Transverse colon (tissue), 4 donors: ENCODE results near the gene ARGLU1. TPM values are rescaled to one million over a fixed set of nuclear protein-coding genes. Genes with fewer than 3 reads are reported as not detected.
"Not testable (repeated sequence)": the region's sequence is repeated elsewhere in the genome, so short reads cannot be mapped to it uniquely, and the experiment has no call there.

ENCODE experiments used
- DNase-seq: peaks from one replicate; pipeline ENCODE4 v3.0.0-alpha.2; 2019
- H3K27ac ChIP-seq, 4 donors: fragments of 200-600 bp; sonication (generic); 2 replicates each; pipeline ENCODE4 v1.5.1; 2016 to 2018; ENCODE audit warnings: inconsistent platforms in 4 of 4
- H3K27me3 ChIP-seq: fragments of 200-600 bp; sonication (generic); 2 replicates; pipeline ENCODE4 v1.5.1; 2017; ENCODE audit warnings: inconsistent platforms
- H3K36me3 ChIP-seq, 4 donors: fragments of 200-600 bp; sonication (generic); 2 replicates each; pipeline ENCODE4 v1.5.1; 2017 to 2019; ENCODE audit warnings: inconsistent platforms in 4 of 4
- H3K4me1 ChIP-seq, 4 donors: fragments of 200-600 bp; sonication (generic); 2 replicates each; pipeline ENCODE4 v1.5.1; 2017 to 2020; ENCODE audit warnings: inconsistent platforms in 4 of 4
- H3K4me3 ChIP-seq, 4 donors: fragments of 200-600 bp; sonication (generic); 1 replicate in 1 of 4; 2 replicates in 3 of 4; pipeline versions ENCODE4 v1.5.1 to v1.6.1; 2017 to 2019; ENCODE audit warnings: inconsistent platforms in 4 of 4
- H3K9me3 ChIP-seq, 2 donors: fragments of 200-600 bp; sonication (generic); 2 replicates each; pipeline ENCODE4 v1.5.1; 2017 to 2019; ENCODE audit warnings: inconsistent platforms in 2 of 2
- CTCF ChIP-seq, 5 experiments: fragments of 200-600 bp in 3 of 5; fragments of 450-650 bp in 2 of 5; sonication (generic) in 3 of 5; IDR thresholded peaks; 1 replicate in 2 of 5; 2 replicates in 3 of 5; pipeline ENCODE4 v1.5.1; 2016 to 2017; ENCODE audit warnings: antibody characterized with exemption in 5 of 5, inconsistent platforms in 3 of 5, mild to moderate bottlenecking in 2 of 5, moderate library complexity in 1 of 5
- EP300 ChIP-seq: sonication (generic); formaldehyde crosslinking; IDR thresholded peaks from one replicate; pipeline ENCODE4 v1.6.1; 2017; ENCODE audit warnings: antibody characterized with exemption, low read depth
- POLR2A ChIP-seq: fragments of 450-650 bp; IDR thresholded peaks from one replicate; pipeline ENCODE4 v1.6.1; 2016; ENCODE audit warnings: antibody characterized with exemption, mild to moderate bottlenecking, moderate library complexity
- POLR2AphosphoS5 ChIP-seq, 3 donors: sonication (generic); formaldehyde crosslinking; IDR thresholded peaks; one replicate each; pipeline ENCODE4 v1.6.1; 2016; ENCODE audit warnings: antibody characterized with exemption in 3 of 3
- WGBS, 2 donors: methylation state at CpG; one replicate each; pipeline ENCODE4 v1.1.5; 2018; ENCODE audit warnings: low coverage in 1 of 2; 5-methylcytosine and 5-hydroxymethylcytosine counted together
- in situ Hi-C, 4 donors: fragments of 200-750 bp; cut with MboI; loops; one replicate each; pipeline versions ENCODE4 v1.15.0 to v1.15.1; 2017; ENCODE audit warnings: low sequenced_read_pairs in 3 of 4, low pct_ligation_motif_present in 1 of 4, low pct_unique_long_range_greater_than_20kb in 1 of 4
- intact Hi-C: fragments of 100-400 bp; cut with DNase I; formaldehyde crosslinking; loops from one replicate; pipeline ENCODE4 v1.15.1; 2023; ENCODE audit warnings: low total_unique reads
- total RNA-seq, 4 donors: library from RNA; depleted of rRNA; stranded (reverse); fragments of >200 nt; gene quantifications; one replicate each; pipeline ENCODE4 v1.1.0, GENCODE V29; 2016

Gene ARGLU1
- total RNA-seq, 4 donors from 2014 or later: 106 to 155 (median 155) TPM

- H3K36me3 ChIP-seq: no peaks in the 10 kb centered on the region
- in situ Hi-C loops (no loop called here), intact Hi-C loops (no loop called here)
- no peaks in the 10 kb centered on the region for H3K27me3 ChIP-seq
- peaks cover 0 to 19% (median 1%) of the 10 kb centered on the region in 4 donors for H3K4me1 ChIP-seq
- peak; percentile 19 for DNase-seq
- no peaks in the 10 kb centered on the region for H3K9me3 ChIP-seq
- TF ChIP-seq POLR2AphosphoS5 (IDR thresholded peaks at IDR 0.05): no peak
- TF ChIP-seq EP300: no peak
- TF ChIP-seq CTCF (IDR thresholded peaks at IDR 0.05): no peak
- no peak for TF ChIP-seq POLR2A
- peak overlapping the region in 1 of 4 donors; percentile 36 for H3K27ac ChIP-seq
- WGBS, 2 donors: 44% methylated on average over 3 of the region's 3 CpGs; no CpG with 5 or more reads in 1 of the 2 donors
- no peak overlapping the region for H3K4me3 ChIP-seq
Observed at GRCh38 chr13:106602178-106602577, 34.2 kb upstream of the ARGLU1 start.

- no peaks in the 10 kb centered on the region for H3K36me3 ChIP-seq
- WGBS, 2 donors: 76 to 79% methylated on average over 6 of the region's 6 CpGs
- peak overlapping the region in 1 of 4 donors; percentile 36 for H3K27ac ChIP-seq
- TF ChIP-seq CTCF (IDR thresholded peaks at IDR 0.05) (no peak), POLR2AphosphoS5 (IDR thresholded peaks at IDR 0.05) (no peak), POLR2A (no peak), EP300 (no peak)
- no peaks in the 10 kb centered on the region for H3K9me3 ChIP-seq
- peaks cover 0 to 19% (median 1%) of the 10 kb centered on the region in 4 donors for H3K4me1 ChIP-seq
- intact Hi-C loops: no loop called here
- no peak for DNase-seq
- in situ Hi-C loops: no loop called here
- H3K27me3 ChIP-seq: no peaks in the 10 kb centered on the region
- no peak overlapping the region for H3K4me3 ChIP-seq
Observed at GRCh38 chr13:106601489-106601888, 33.6 kb upstream of the ARGLU1 start.

- peaks cover 0 to 19% (median 1%) of the 10 kb centered on the region in 4 donors for H3K4me1 ChIP-seq
- H3K36me3 ChIP-seq, H3K27me3 ChIP-seq, intact Hi-C loops, in situ Hi-C loops, H3K9me3 ChIP-seq, H3K4me3 ChIP-seq, H3K27ac ChIP-seq, DNase-seq: not testable (repeated sequence)
- 63 to 80% methylated on average over 1 to 2 of the region's 2 CpGs for WGBS, 2 donors
Observed at GRCh38 chr13:106600798-106601135, 32.8 kb upstream of the ARGLU1 start.

- no peak for TF ChIP-seq CTCF (IDR thresholded peaks at IDR 0.05)
- TF ChIP-seq EP300: no peak
- TF ChIP-seq POLR2A: no peak
- TF ChIP-seq POLR2AphosphoS5 (IDR thresholded peaks at IDR 0.05): no peak
- Histone ChIP-seq H3K36me3 (no peaks in the 10 kb centered on the region), H3K27ac (no peak overlapping the region), H3K27me3 (no peaks in the 10 kb centered on the region), H3K4me3 (no peak overlapping the region), H3K9me3 (no peaks in the 10 kb centered on the region), H3K4me1 (peaks cover 0 to 19% (median 1%) of the 10 kb centered on the region in 4 donors)
- intact Hi-C loops: no loop called here
- 68 to 70% methylated on average over 6 of the region's 6 CpGs for WGBS, 2 donors
- in situ Hi-C loops: no loop called here
- DNase-seq: no peak
Observed at GRCh38 chr13:106599875-106600797, 32.2 kb upstream of the ARGLU1 start.
